GM03348 (cell line): ENCODE data around the gene PTAR1.

ENCODE experiments used
- DNase-seq: peaks from one replicate; pipeline ENCODE4 v3.0.0; 2012; ENCODE audit warnings: low spot score

The PTAR1 gene

GRCh38 chr9:69750085-69750484 lies 9.7 kb downstream of the PTAR1 start:
- DNase-seq: no peak

DNA sequence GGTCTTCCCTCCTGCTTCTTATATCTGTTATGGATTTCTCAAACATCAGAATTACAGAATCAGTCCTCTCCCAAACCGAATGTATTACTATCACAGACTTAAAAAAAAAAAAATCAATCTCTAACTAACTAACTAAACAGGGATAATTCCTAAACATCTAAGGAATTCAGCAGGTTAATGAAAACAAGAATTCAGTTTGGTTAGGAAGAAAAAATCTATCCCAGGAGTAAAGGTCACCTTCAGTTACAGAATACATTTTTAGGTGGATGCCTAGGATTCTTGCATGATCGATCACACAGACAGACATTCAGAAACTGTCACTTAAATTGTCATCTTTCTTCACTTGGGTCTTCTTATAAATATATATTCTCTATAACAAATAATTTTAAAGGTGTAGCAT lies 11.5 kb downstream of the PTAR1 start:
- no peak for DNase-seq

DNA sequence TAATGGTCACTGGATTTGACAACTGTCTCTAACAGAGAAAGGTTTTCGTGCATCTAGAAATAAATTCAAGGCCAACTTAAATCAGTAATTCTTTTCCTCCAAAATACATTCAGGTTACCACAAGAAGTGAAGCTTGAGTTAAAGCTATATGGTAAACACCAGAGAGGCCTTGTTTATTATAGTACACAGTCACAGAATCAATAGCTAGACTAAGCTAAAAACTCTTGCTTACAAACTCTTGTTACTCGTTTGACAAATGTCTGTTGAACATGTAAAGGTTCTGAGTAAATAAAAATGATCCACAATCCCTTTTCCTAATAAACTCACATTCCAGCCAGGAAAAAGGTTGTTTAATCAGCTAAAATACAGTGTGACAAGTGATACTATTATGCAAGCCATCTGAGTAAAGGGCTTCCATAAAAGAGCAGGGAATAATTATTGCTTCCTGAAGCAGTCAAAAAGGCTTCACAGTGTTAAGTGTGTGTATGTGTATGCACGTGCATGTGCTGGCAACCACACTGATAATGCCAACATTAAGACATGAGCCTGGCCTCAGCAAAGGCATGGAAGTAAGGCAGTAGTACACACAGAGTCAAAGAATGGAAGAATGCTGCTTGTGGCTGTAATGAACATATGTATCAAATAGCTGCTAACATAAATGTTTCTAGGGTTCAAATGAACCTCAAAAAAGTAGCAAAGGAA lies 12.8 kb downstream of the PTAR1 start:
- DNase-seq: no peak

- DNase-seq: peak; percentile 23
These were observed 13.9 kb downstream of the PTAR1 start for GRCh38 chr9:69745716-69746437.

- no peak for DNase-seq
These were observed 15.0 kb downstream of the PTAR1 start for GRCh38 chr9:69744688-69745380.

GRCh38 chr9:69743930-69744329 lies 15.9 kb downstream of the PTAR1 start:
- DNase-seq: no peak

DNA sequence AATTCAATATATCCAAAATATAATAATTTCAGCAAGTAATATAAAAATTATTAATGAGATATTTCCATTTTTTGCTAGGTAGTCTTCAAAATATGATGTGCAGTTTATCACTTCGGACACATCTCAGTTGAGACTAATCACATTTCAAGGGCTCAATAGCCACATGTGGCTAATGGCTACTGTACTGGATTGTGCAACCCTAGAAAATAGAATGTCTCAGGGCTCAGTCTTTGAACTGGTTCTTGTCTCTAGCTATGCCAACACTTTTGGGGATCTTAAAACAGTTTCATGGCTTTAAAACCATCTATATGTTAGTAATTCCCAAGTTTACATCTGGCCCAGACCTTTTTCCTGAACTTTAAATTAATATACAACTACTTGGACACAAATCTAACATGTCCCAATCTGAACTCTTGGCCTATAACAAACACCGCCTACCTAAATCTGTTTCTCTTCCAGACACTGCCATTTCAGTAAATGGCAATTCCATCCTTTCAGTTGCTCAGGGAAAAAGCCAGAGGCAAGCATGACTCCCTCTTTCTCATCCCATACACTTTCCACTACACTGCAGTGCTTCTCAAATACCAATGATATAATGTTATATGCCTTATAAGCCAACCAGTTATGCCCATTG lies 18.8 kb downstream of the PTAR1 start:
- no peak for DNase-seq

DNA sequence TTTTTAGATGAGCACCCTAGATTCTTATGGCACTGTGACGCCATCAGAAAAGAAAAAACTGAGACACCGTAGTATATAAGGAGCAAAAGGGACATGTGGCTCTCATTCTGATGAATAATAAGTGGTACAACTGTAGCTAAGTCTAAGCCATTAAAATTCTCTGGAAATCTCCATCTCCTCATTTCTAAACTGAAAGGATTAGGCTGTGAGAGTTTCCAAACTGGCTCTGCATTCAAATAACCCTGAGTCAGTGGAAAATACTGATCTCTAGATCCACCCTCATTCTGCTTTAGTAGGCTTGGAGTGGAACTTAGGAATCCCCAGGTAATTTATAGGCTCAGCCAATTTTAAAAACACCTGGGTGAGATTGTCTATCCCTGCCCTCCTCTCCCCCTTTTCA lies 28.5 kb downstream of the PTAR1 start:
- DNase-seq: no peak

DNA sequence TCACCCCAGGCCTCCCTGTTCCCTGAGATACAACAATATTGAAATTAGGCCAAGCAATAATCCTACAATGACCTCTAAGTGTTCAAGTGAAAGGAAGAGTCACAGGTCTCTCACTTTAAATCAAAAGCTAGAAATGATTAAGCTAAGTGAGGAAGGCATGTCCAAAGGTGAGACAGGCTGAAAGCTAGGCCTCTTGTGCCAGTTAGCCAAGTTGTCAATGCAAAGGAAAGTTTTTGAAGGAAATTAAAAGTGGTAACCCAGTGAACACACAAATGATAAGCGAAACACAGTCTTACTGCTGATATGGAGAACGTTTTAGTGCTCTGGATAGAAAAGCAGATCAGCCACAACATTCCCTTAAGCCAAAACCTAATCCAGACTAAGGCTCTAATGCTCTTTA lies 39.8 kb downstream of the PTAR1 start:
- no peak for DNase-seq

DNA sequence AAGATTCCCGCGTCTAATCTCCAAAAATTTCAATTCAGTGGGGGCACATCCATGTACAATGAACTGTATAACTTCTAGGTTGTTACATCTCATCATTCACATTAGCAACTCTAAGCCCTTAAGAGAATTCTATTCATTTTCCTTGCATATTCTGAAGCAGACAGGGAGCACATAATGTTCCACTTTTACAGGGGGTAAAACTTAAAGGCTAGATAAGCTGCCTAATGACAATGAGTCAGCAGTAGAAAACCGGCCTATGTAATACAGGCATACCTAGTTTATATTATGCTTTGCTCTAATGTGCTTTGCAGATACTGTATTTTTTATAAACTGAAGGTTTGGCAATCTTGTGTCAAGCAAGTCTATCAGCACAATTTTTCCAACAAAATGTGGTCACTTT lies 40.4 kb downstream of the PTAR1 start:
- no peak for DNase-seq

- no peak for DNase-seq
These were observed 41.6 kb downstream of the PTAR1 start for GRCh38 chr9:69718218-69718617.

GRCh38 chr9:69715825-69716224 lies 44.0 kb downstream of the PTAR1 start:
- DNase-seq: no peak

DNA sequence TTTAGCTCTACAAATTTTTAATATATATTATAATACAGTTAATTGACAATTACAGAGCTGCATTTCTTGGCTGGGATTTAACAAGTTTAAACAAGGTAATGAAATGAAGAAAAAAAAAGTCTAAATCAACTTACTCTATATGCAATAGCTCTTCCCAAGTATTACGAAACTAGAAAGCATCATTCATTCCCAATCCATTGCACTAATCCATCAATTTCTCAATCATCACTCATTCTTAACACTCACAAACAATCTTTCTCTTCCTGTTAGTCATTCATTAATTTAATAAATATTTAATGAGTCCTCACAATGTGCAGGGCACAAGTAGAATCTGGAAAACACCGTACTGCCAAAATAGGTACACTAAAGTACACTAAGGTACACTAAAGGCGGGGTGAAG lies 44.7 kb downstream of the PTAR1 start:
- no peak for DNase-seq

DNA sequence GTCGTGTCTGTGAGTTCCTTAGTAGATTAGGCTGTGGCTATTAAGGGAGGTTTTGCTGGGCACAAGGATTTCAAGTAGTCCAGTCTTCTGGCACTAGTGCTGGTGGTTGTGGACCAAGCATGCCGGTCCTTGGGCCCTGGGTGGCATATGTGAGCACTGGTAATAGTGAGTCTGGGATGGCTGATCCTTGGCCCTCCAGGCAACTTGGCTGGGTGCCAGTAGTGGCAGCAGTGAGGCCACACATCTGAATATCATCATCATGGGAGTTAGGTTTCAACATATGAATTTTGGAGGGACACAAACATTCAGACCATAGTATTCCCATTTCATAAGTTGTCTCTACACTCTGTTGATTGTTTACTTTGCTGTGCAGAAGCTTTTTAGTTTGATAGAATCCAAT lies 62.3 kb downstream of the PTAR1 start:
- DNase-seq: no peak

GRCh38 chr9:69696802-69697201 lies 63.0 kb downstream of the PTAR1 start:
- DNase-seq: no peak

GRCh38 chr9:69689991-69690538 lies 69.7 kb downstream of the PTAR1 start:
- no peak for DNase-seq

- no peak for DNase-seq
These were observed 75.9 kb downstream of the PTAR1 start for GRCh38 chr9:69683927-69684326.

GRCh38 chr9:69678843-69679538 lies 80.8 kb downstream of the PTAR1 start:
- no peak for DNase-seq

DNA sequence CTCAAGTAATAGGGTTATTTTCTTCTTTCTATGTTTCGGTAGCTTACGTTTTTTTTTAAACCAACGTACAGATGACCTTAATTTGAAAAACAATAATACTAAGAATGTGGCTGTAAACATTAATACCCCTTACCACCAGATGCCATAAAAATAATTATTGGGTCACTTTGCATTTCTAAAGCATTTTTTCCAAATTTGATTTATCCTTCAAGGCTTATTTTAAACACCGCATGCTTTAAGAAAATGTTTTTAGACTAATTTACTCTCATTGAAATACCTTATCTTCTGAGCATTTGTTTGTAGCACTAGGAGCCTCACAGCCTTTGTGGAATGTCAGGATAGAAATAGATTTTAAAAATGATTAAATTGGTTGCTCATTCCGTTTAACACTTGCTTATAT lies 81.9 kb downstream of the PTAR1 start:
- no peak for DNase-seq

DNA sequence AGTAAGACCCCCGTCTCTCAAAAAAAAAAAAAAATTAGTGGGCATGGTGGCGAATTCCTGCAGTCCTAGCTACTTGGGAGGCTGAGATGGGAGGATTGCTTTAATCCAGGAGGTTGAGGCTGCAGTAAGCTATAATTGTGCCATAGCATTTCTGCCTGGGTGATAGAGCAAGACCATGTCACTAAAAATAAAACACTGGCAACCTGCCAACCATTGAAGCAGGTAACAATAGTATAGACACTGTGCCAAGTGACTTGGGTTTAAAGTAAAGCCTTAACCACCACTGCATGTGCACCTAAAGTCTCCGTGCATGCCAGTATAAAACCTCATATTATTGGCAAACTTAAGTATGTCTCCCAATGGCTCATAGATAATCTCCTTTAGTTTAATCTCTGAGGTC lies 84.2 kb downstream of the PTAR1 start:
- no peak for DNase-seq

DNA sequence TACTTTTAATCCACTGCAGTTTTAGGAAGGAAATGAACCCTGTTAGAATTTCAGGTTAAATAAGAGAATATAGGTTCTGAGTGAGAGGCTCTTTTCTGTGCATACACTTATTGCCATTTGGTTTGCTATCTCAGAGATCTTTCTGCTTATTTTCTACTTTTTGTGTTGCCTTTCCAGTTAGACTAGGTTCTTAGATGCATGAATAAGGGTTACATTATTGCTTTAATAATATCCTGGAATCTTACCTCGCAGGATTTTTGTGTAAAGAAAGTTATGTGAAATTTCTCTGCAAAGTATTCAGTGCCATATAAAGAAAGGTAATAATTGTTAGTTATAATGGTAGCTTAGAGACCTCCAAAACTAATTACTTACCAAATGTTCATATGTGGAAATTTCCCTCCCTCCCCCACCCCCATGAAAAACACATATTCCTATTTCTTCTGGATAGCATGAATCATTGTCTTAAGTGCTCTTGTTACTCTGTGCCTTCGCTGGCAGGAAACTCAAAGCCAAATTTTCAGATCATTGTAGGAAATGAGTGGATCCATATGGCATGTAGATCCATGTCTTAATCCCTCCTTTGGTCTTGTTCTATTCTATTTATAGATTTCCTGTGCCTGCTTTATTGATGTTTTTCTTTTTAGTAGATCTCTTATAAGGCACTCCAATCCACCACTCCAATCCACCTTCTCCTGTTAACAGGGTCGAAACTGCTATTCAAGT lies 84.9 kb downstream of the PTAR1 start:
- DNase-seq: peak; percentile 74
